Stimulated activated CD8-positive, alpha-beta memory T cell treated with anti-CD3 and anti-CD28 coated beads, Interleukin-7, amount 100 ng/mL, for 48 hours (primary cell): ENCODE data around the gene FLNB.
A peak's percentile ranks its signal among the peaks of the same experiment; 100 is the strongest.

ENCODE experiments used
- DNase-seq, 2 donors: peaks; one replicate each; pipeline ENCODE4 v3.0.0-alpha.2; 2020; ENCODE audit warnings: low read depth in 1 of 2; ENCODE audit errors: extremely low read depth in 1 of 2

The FLNB gene

GRCh38 chr3:58176827-58177489 lies 168.7 kb downstream of the FLNB start:
- DNase-seq, result no peak

- DNase-seq, result peak; percentile 70 to 83
Observed at GRCh38 chr3:58177747-58178527, 169.7 kb downstream of the FLNB start.

GRCh38 chr3:58178528-58179234 lies 170.5 kb downstream of the FLNB start:
- DNase-seq, result no peak

- DNase-seq, result no peak
Observed at GRCh38 chr3:58179235-58180098, 171.2 kb downstream of the FLNB start.

- DNase-seq, result no peak
Observed at GRCh38 chr3:58180099-58180880, 172.1 kb downstream of the FLNB start.

- DNase-seq, result no peak
Observed at GRCh38 chr3:58180940-58181587, 172.8 kb downstream of the FLNB start.

GRCh38 chr3:58183221-58183620 lies 175.0 kb downstream of the FLNB start:
- no peak for DNase-seq

- DNase-seq, result no peak
Observed at GRCh38 chr3:58183891-58184290, 175.7 kb downstream of the FLNB start.

GRCh38 chr3:58184309-58184981 lies 176.2 kb downstream of the FLNB start:
- DNase-seq, result no peak

GRCh38 chr3:58184982-58185360 lies 176.7 kb downstream of the FLNB start:
- DNase-seq, result no peak

GRCh38 chr3:58188173-58188564 lies 179.9 kb downstream of the FLNB start:
- no peak for DNase-seq

- DNase-seq, result no peak
Observed at GRCh38 chr3:58188921-58189451, 180.8 kb downstream of the FLNB start.

- no peak for DNase-seq
Observed at GRCh38 chr3:58189691-58190090, 181.5 kb downstream of the FLNB start.

- DNase-seq, result no peak
Observed at GRCh38 chr3:58190291-58190690, 182.1 kb downstream of the FLNB start.

- DNase-seq, result no peak
Observed at GRCh38 chr3:58190882-58191281, 182.7 kb downstream of the FLNB start.

- DNase-seq, result no peak
Observed at GRCh38 chr3:58191361-58191991, 183.3 kb downstream of the FLNB start.

GRCh38 chr3:58192069-58192468 lies 183.8 kb downstream of the FLNB start:
- no peak for DNase-seq

GRCh38 chr3:58193682-58194407 lies 185.6 kb downstream of the FLNB start:
- no peak for DNase-seq
